Osteoblast (primary cell): Measurements from ENCODE around the gene CNPY2. TPM values are rescaled to one million over a fixed set of nuclear protein-coding genes. Genes with fewer than 3 reads are reported as not detected.

Experiments
- DNase-seq: peaks from one replicate; pipeline ENCODE4 v3.0.0; 2011; ENCODE audit warnings: low spot score, mixed read lengths; ENCODE audit not compliant: insufficient read length; ENCODE audit errors: missing footprints
- H2AFZ ChIP-seq: 2 replicates; pipeline ENCODE4 v1.6.0; 2011; ENCODE audit warnings: mild to moderate bottlenecking, low read length
- H3K27ac ChIP-seq: 2 replicates; pipeline ENCODE4 v1.5.1; 2011; ENCODE audit warnings: mild to moderate bottlenecking, low read depth, low read length, moderate library complexity
- H3K27me3 ChIP-seq: 2 replicates; pipeline ENCODE4 v1.6.0; 2012; ENCODE audit warnings: mild to moderate bottlenecking, control low read depth, inconsistent platforms, low read length, moderate library complexity; ENCODE audit not compliant: insufficient read depth
- H3K36me3 ChIP-seq: 2 replicates; pipeline ENCODE4 v1.5.1; 2011; ENCODE audit warnings: mild to moderate bottlenecking, low read length, control low read depth, moderate library complexity; ENCODE audit not compliant: insufficient read depth
- H3K4me1 ChIP-seq: 2 replicates; pipeline ENCODE4 v1.5.1; 2011; ENCODE audit warnings: mild to moderate bottlenecking, low read length, control low read depth, moderate library complexity; ENCODE audit not compliant: insufficient read depth
- H3K4me2 ChIP-seq: 2 replicates; pipeline ENCODE4 v1.6.0; 2011; ENCODE audit warnings: mild to moderate bottlenecking, low read length; ENCODE audit not compliant: insufficient read depth
- H3K4me3 ChIP-seq: fragments of 200-600 bp; sonication (generic); 3 replicates; pipeline ENCODE4 v1.5.1; 2012; ENCODE audit warnings: mild to moderate bottlenecking, low read length, inconsistent platforms; ENCODE audit not compliant: insufficient read depth
- H3K79me2 ChIP-seq: 2 replicates; pipeline ENCODE4 v1.6.0; 2012; ENCODE audit warnings: mild to moderate bottlenecking, low read length, control low read depth, inconsistent platforms; ENCODE audit not compliant: insufficient read depth
- H3K9me3 ChIP-seq: 2 replicates; pipeline ENCODE4 v1.5.1; 2011; ENCODE audit warnings: low read depth, low read length, control low read depth
- H4K20me1 ChIP-seq: 2 replicates; pipeline ENCODE4 v1.6.0; 2012; ENCODE audit warnings: mild to moderate bottlenecking, low read length, control low read depth; ENCODE audit not compliant: insufficient read depth
- CTCF ChIP-seq: IDR thresholded peaks from 2 replicates; pipeline ENCODE4 v1.5.1; 2011; ENCODE audit warnings: mild to moderate bottlenecking, low read depth, low read length, moderate library complexity; ENCODE audit errors: extremely low read depth
- total RNA-seq: library from RNA; depleted of rRNA; stranded (reverse); fragments of >200 nt; gene quantifications from 2 replicates; pipeline ENCODE4 v1.2.3, GENCODE V29; 2012

The CNPY2 gene
- total RNA-seq, 1 donor, result 82.5 TPM

- peaks cover 52% of the 10 kb centered on the region for H3K36me3 ChIP-seq
- H3K4me1 ChIP-seq, result no peaks in the 10 kb centered on the region
- H3K27ac ChIP-seq, result no peak overlapping the region
- H3K79me2 ChIP-seq, result peaks cover 4% of the 10 kb centered on the region
- H3K27me3 ChIP-seq, result no peaks in the 10 kb centered on the region
- TF ChIP-seq CTCF, result no peak
- DNase-seq, result no peak
- no peak overlapping the region for H3K4me2 ChIP-seq
- H2AFZ ChIP-seq, result no peak overlapping the region
- no peaks in the 10 kb centered on the region for H4K20me1 ChIP-seq
- no peaks in the 10 kb centered on the region for H3K9me3 ChIP-seq
- H3K4me3 ChIP-seq, result no peak overlapping the region
Observed at GRCh38 chr12:56308714-56309113, 7.1 kb downstream of the CNPY2 start.

GRCh38 chr12:56307221-56307965 is 8.4 kb downstream of the CNPY2 start:
- H3K27me3 ChIP-seq, result no peaks in the 10 kb centered on the region
- no peak overlapping the region for H3K4me3 ChIP-seq
- TF ChIP-seq CTCF, result no peak
- H3K4me2 ChIP-seq, result no peak overlapping the region
- DNase-seq, result no peak
- no peaks in the 10 kb centered on the region for H4K20me1 ChIP-seq
- peaks cover 4% of the 10 kb centered on the region for H3K79me2 ChIP-seq
- H3K27ac ChIP-seq, result no peak overlapping the region
- no peak overlapping the region for H2AFZ ChIP-seq
- no peaks in the 10 kb centered on the region for H3K9me3 ChIP-seq
- H3K4me1 ChIP-seq, result no peaks in the 10 kb centered on the region
- H3K36me3 ChIP-seq, result peaks cover 55% of the 10 kb centered on the region

- peaks cover 37% of the 10 kb centered on the region for H3K36me3 ChIP-seq
- H2AFZ ChIP-seq, result no peak overlapping the region
- H3K9me3 ChIP-seq, result no peaks in the 10 kb centered on the region
- no peak for TF ChIP-seq CTCF
- DNase-seq, result no peak
- H3K4me3 ChIP-seq, result no peak overlapping the region
- no peak overlapping the region for H3K4me2 ChIP-seq
- H3K27ac ChIP-seq, result no peak overlapping the region
- H3K79me2 ChIP-seq, result no peaks in the 10 kb centered on the region
- peaks cover 9% of the 10 kb centered on the region for H3K4me1 ChIP-seq
- no peaks in the 10 kb centered on the region for H4K20me1 ChIP-seq
- H3K27me3 ChIP-seq, result no peaks in the 10 kb centered on the region
Observed at GRCh38 chr12:56304872-56305590, 10.8 kb downstream of the CNPY2 start.

- Histone ChIP-seq H4K20me1 (peaks cover 4% of the 10 kb centered on the region), H3K27me3 (no peaks in the 10 kb centered on the region), H2AFZ (no peak overlapping the region), H3K27ac (no peak overlapping the region), H3K4me1 (peaks cover 10% of the 10 kb centered on the region), H3K36me3 (peaks cover 32% of the 10 kb centered on the region), H3K79me2 (peaks cover 7% of the 10 kb centered on the region), H3K9me3 (no peaks in the 10 kb centered on the region), H3K4me3 (no peak overlapping the region), H3K4me2 (no peak overlapping the region)
- no peak for DNase-seq
- TF ChIP-seq CTCF, result no peak
Observed at GRCh38 chr12:56304276-56304675, 11.5 kb downstream of the CNPY2 start.
